Endometrium (tissue), 2 donors: ENCODE data around the gene CLTB.
"Not testable (repeated sequence)": the region's sequence is repeated elsewhere in the genome, so short reads cannot be mapped to it uniquely, and the experiment has no call there.

Source experiments
- FAIRE-seq: peaks from 2 replicates; lab custom pipeline; 2012; peaks lifted over from hg19 to GRCh38; lab: Jason Lieb, UNC
- donor health status: control.
- donor health status: control.

Gene CLTB

GRCh38 chr5:176426876-176427275 is 10.5 kb upstream of the CLTB start:
- no peak for FAIRE-seq

GRCh38 chr5:176425791-176426190 is 9.5 kb upstream of the CLTB start:
- no peak for FAIRE-seq

- FAIRE-seq, result no peak
Observed at GRCh38 chr5:176425138-176425537, 8.8 kb upstream of the CLTB start.

GRCh38 chr5:176424181-176424580 is 7.8 kb upstream of the CLTB start:
- FAIRE-seq, result no peak

GRCh38 chr5:176420972-176421544 is 4.7 kb upstream of the CLTB start:
- no peak for FAIRE-seq

GRCh38 chr5:176420086-176420485 is 3.7 kb upstream of the CLTB start:
- no peak for FAIRE-seq

GRCh38 chr5:176418251-176418650 is 1.9 kb upstream of the CLTB start:
- no peak for FAIRE-seq

GRCh38 chr5:176416965-176417364 is 626 bp upstream of the CLTB start:
- no peak for FAIRE-seq

GRCh38 chr5:176415240-176415951 is 943 bp downstream of the CLTB start:
- no peak for FAIRE-seq

GRCh38 chr5:176414704-176415103 is 1.6 kb downstream of the CLTB start:
- no peak for FAIRE-seq

- FAIRE-seq, result no peak
Observed at GRCh38 chr5:176413709-176414191, 2.6 kb downstream of the CLTB start.

- FAIRE-seq, result no peak
Observed at GRCh38 chr5:176413255-176413565, 3.1 kb downstream of the CLTB start.

GRCh38 chr5:176412517-176413254 is 3.7 kb downstream of the CLTB start:
- no peak for FAIRE-seq

GRCh38 chr5:176410486-176411180 is 5.7 kb downstream of the CLTB start:
- FAIRE-seq, result no peak

GRCh38 chr5:176409765-176410164 is 6.6 kb downstream of the CLTB start:
- FAIRE-seq, result no peak

GRCh38 chr5:176408590-176408989 is 7.7 kb downstream of the CLTB start:
- no peak for FAIRE-seq

- FAIRE-seq, result not testable (repeated sequence)
Observed at GRCh38 chr5:176408252-176408573, 8.1 kb downstream of the CLTB start.

GRCh38 chr5:176407456-176408251 is 8.7 kb downstream of the CLTB start:
- FAIRE-seq, result no peak

- no peak for FAIRE-seq
Observed at GRCh38 chr5:176406436-176407052, 9.8 kb downstream of the CLTB start.

- no peak for FAIRE-seq
Observed at GRCh38 chr5:176405656-176406435, 10.5 kb downstream of the CLTB start.
